ENCODE data around the gene IGF2. TPM values are rescaled to one million over a fixed set of nuclear protein-coding genes. Genes with fewer than 3 reads are reported as not detected.

IGF2 gene
- total RNA-seq, 1 experiment from 2014 or later, result 14.5 TPM

- no peaks in the 10 kb centered on the region for H3K27me3 ChIP-seq (ENCODE audit: control insufficient read depth, insufficient read depth, low read length)
- no peak overlapping the region for H3K27ac ChIP-seq (ENCODE audit: low read length)
- no peak for TF ChIP-seq REST (IDR thresholded peaks at IDR 0.05; ENCODE audit: insufficient read depth in 1 of 2, low read depth in 2 of 2, low read length in 1 of 2)
- no peak for TF ChIP-seq CTCF (IDR thresholded peaks at IDR 0.05)
- no peak for TF ChIP-seq SIN3A (IDR thresholded peaks at IDR 0.05; ENCODE audit: borderline replicate concordance, insufficient read depth, low read depth, low read length)
- BruUV-seq (replicated peaks), result no TSS peak
- ATAC-seq (no peak), DNase-seq (ENCODE audit: low read depth, low spot score) (no peak)
- ChIA-PET CTCF (interaction anchor here (0.6 kb wide), 2 partner anchors 130 to 132 kb away, joined by 3 read pairs; no protein-coding TSS in a partner anchor), POLR2A (no interaction called here)
- H3K9me3 ChIP-seq (ENCODE audit: control insufficient read depth, insufficient read depth, low read depth, low read length), result no peaks in the 10 kb centered on the region
- H3K4me3 ChIP-seq (ENCODE audit: low read depth in 2 of 2, low read length in 2 of 2), result no peak overlapping the region
- in situ Hi-C loops (cut with HindIII; ENCODE audit: low pct_unique_long_range_greater_than_20kb, low sequenced_read_pairs) (no loop called here), intact Hi-C loops (cut with micrococcal nuclease; ENCODE audit: unreplicated experiment) (no loop called here)
- no peaks in the 10 kb centered on the region for H3K36me3 ChIP-seq (ENCODE audit: control insufficient read depth, insufficient read depth, low read length)
- H3K4me1 ChIP-seq (ENCODE audit: control insufficient read depth, insufficient read depth, low read length), result peaks cover 2% of the 10 kb centered on the region; the same call in 1 of the 2 replicates
Measured at GRCh38 chr11:2174361-2174760, 35.2 kb upstream of the IGF2 start.

GRCh38 chr11:2173761-2174160 lies 34.6 kb upstream of the IGF2 start:
- BruUV-seq (replicated peaks), result no TSS peak
- Histone ChIP-seq H3K27me3 (ENCODE audit: control insufficient read depth, insufficient read depth, low read length) (no peaks in the 10 kb centered on the region), H3K9me3 (ENCODE audit: control insufficient read depth, insufficient read depth, low read depth, low read length) (no peaks in the 10 kb centered on the region), H3K4me3 (ENCODE audit: low read depth in 2 of 2, low read length in 2 of 2) (no peak overlapping the region), H3K4me1 (ENCODE audit: control insufficient read depth, insufficient read depth, low read length) (peaks cover 7% of the 10 kb centered on the region; the same call in 1 of the 2 replicates), H3K27ac (ENCODE audit: low read length) (no peak overlapping the region), H3K36me3 (ENCODE audit: control insufficient read depth, insufficient read depth, low read length) (no peaks in the 10 kb centered on the region)
- TF ChIP-seq TCF7L2 (IDR thresholded peaks at IDR 0.05; ENCODE audit: low read depth, low read length), result no peak
- no peak for TF ChIP-seq SIN3A (IDR thresholded peaks at IDR 0.05; ENCODE audit: borderline replicate concordance, insufficient read depth, low read depth, low read length)
- no peak for TF ChIP-seq REST (IDR thresholded peaks at IDR 0.05; ENCODE audit: insufficient read depth in 1 of 2, low read depth in 2 of 2, low read length in 1 of 2)
- no peak for TF ChIP-seq CTCF (IDR thresholded peaks at IDR 0.05)
- no peak for TF ChIP-seq POLR2AphosphoS5 (IDR thresholded peaks at IDR 0.05; ENCODE audit: low read depth, low read length)
- in situ Hi-C loops (cut with HindIII; ENCODE audit: low pct_unique_long_range_greater_than_20kb, low sequenced_read_pairs) (no loop called here), intact Hi-C loops (cut with micrococcal nuclease; ENCODE audit: unreplicated experiment) (no loop called here)
- ATAC-seq (no peak), DNase-seq (ENCODE audit: low read depth, low spot score) (no peak)
- POLR2A ChIA-PET, result no interaction called here
- CTCF ChIA-PET, result no interaction called here

Data from Panc1 (cell line).